H1 (cell line): Measurements from ENCODE around the gene FOXQ1. TPM values are rescaled to one million over a fixed set of nuclear protein-coding genes. Genes with fewer than 3 reads are reported as not detected.

Source experiments
- CTCF ChIA-PET: fragments of 300-600 bp; sonication (Branson Sonifier 250); formaldehyde crosslinking; loops from one replicate; lab custom pipeline; 2021; ENCODE audit not compliant: partially characterized antibody; lab: Charles Lee
- POLR2A ChIA-PET: fragments of 300-600 bp; sonication (Branson Sonifier 250); formaldehyde crosslinking; loops from one replicate; lab custom pipeline; 2021; ENCODE audit warnings: inconsistent platforms; ENCODE audit not compliant: partially characterized antibody; lab: Charles Lee
- DNase-seq, 2 experiments: peaks; one replicate each; pipeline versions ENCODE4 v3.0.0 to v3.0.0-alpha.2; 2010 to 2022; ENCODE audit warnings: low spot score in 2 of 2, low read depth in 1 of 2, mixed read lengths in 1 of 2
- FAIRE-seq: peaks from 2 replicates; lab custom pipeline; 2011; peaks lifted over from hg19 to GRCh38; lab: Jason Lieb, UNC
- H2AFZ ChIP-seq: 2 replicates; pipeline ENCODE4 v1.8.1; 2012; ENCODE audit warnings: low read length, inconsistent platforms
- H2AK5ac ChIP-seq: 2 replicates; pipeline ENCODE4 v1.6.1; 2013; ENCODE audit warnings: low read depth, low read length
- H2BK120ac ChIP-seq: replicated peaks from 2 replicates; pipeline ENCODE3; 2013; ENCODE audit warnings: low read depth, low read length, inconsistent platforms
- H2BK12ac ChIP-seq: 2 replicates; pipeline ENCODE4 v1.6.1; 2013; ENCODE audit warnings: low read depth, low read length
- H2BK15ac ChIP-seq: 2 replicates; pipeline ENCODE4 v1.6.1; 2013; ENCODE audit warnings: low read length
- H2BK20ac ChIP-seq: 2 replicates; pipeline ENCODE4 v1.6.1; 2013; ENCODE audit warnings: low read length
- H2BK5ac ChIP-seq: 2 replicates; pipeline ENCODE4 v1.6.1; 2013; ENCODE audit warnings: low read depth, low read length
- H3K14ac ChIP-seq: 2 replicates; pipeline ENCODE4 v1.6.1; 2013; ENCODE audit warnings: inconsistent platforms; ENCODE audit not compliant: insufficient read length
- H3K18ac ChIP-seq: 2 replicates; pipeline ENCODE4 v1.6.1; 2013; ENCODE audit warnings: low read length; ENCODE audit errors: extremely low read depth
- H3K23ac ChIP-seq: 2 replicates; pipeline ENCODE4 v1.6.1; 2013; ENCODE audit warnings: inconsistent platforms; ENCODE audit not compliant: insufficient read length
- H3K23me2 ChIP-seq: 2 replicates; pipeline ENCODE4 v1.6.1; 2013; ENCODE audit warnings: low read depth, low read length
- H3K27ac ChIP-seq: 2 replicates; pipeline ENCODE4 v1.6.1; 2011; ENCODE audit warnings: low read depth, low read length, inconsistent platforms
- H3K27me3 ChIP-seq, 4 experiments: replicated peaks in 1 of 4; 1 replicate in 1 of 4; 2 replicates in 3 of 4; pipeline versions ENCODE4 v1.6.1 to v1.8.1; 2011 to 2013; ENCODE audit warnings: low read length in 3 of 4, mild to moderate bottlenecking in 3 of 4, inconsistent platforms in 2 of 4, mixed read lengths in 2 of 4, moderate library complexity in 1 of 4; ENCODE audit not compliant: control insufficient read depth in 3 of 4, insufficient read depth in 3 of 4; ENCODE audit errors: extremely low read depth in 1 of 4
- H3K36me3 ChIP-seq, 4 experiments: 2 replicates each; pipeline versions ENCODE4 v1.6.1 to v1.8.1; 2011 to 2013; ENCODE audit warnings: mild to moderate bottlenecking in 4 of 4, low read length in 3 of 4, moderate library complexity in 2 of 4, control low read depth in 1 of 4, inconsistent platforms in 1 of 4; ENCODE audit not compliant: insufficient read depth in 4 of 4, control insufficient read depth in 2 of 4
- H3K4ac ChIP-seq: replicated peaks from 2 replicates; pipeline ENCODE3; 2013; ENCODE audit warnings: low read length, low read depth, mixed read lengths, inconsistent platforms; ENCODE audit not compliant: insufficient read length
- H3K4me1 ChIP-seq, 4 experiments: replicated peaks in 1 of 4; 1 replicate in 1 of 4; 2 replicates in 3 of 4; pipeline versions ENCODE4 v1.6.1 to v1.8.1; 2011 to 2013; ENCODE audit warnings: low read length in 3 of 4, inconsistent platforms in 2 of 4, mixed read lengths in 1 of 4; ENCODE audit not compliant: insufficient read depth in 4 of 4, control insufficient read depth in 3 of 4
- H3K4me2 ChIP-seq, 2 experiments: 2 replicates each; pipeline versions ENCODE4 v1.6.1 to v1.8.1; 2011 to 2013; ENCODE audit warnings: low read depth in 2 of 2, low read length in 2 of 2, control low read depth in 1 of 2, inconsistent platforms in 1 of 2, mild to moderate bottlenecking in 1 of 2; ENCODE audit not compliant: insufficient read depth in 1 of 2
- H3K4me3 ChIP-seq, 4 experiments: fragments of 200-600, 300-600 bp in 1 of 4; sonication (generic), shearing (Covaris generic), sonication (Bioruptor Twin) in 1 of 4; 2 replicates each; pipeline versions ENCODE4 v1.5.1 to v1.8.1; 2011 to 2016; ENCODE audit warnings: low read length in 4 of 4, low read depth in 3 of 4, control low read depth in 2 of 4, inconsistent platforms in 2 of 4, mild to moderate bottlenecking in 2 of 4, mixed read lengths in 1 of 4, moderate library complexity in 1 of 4; ENCODE audit not compliant: insufficient read depth in 2 of 4; ENCODE audit errors: extremely low read depth in 1 of 4
- H3K56ac ChIP-seq: replicated peaks from 2 replicates; pipeline ENCODE3; 2013; ENCODE audit warnings: low read depth, mild to moderate bottlenecking, mixed read lengths, low read length, inconsistent platforms; ENCODE audit not compliant: insufficient read length
- H3K79me1 ChIP-seq: 2 replicates; pipeline ENCODE4 v1.6.1; 2013; ENCODE audit warnings: low read depth, low read length, control low read depth
- H3K79me2 ChIP-seq, 2 experiments: 2 replicates each; pipeline versions ENCODE4 v1.6.1 to v1.8.1; 2012 to 2013; ENCODE audit warnings: low read length in 2 of 2, mild to moderate bottlenecking in 2 of 2, inconsistent platforms in 1 of 2; ENCODE audit not compliant: insufficient read depth in 2 of 2, control insufficient read depth in 1 of 2
- H3K9ac ChIP-seq, 4 experiments: replicated peaks in 1 of 4; 1 replicate in 1 of 4; 2 replicates in 3 of 4; pipeline versions ENCODE4 v1.6.1 to v1.8.1; 2011 to 2013; ENCODE audit warnings: low read depth in 3 of 4, low read length in 3 of 4, control low read depth in 2 of 4, mild to moderate bottlenecking in 2 of 4, moderate library complexity in 2 of 4, inconsistent platforms in 1 of 4; ENCODE audit errors: extremely low read depth in 1 of 4
- H3K9me3 ChIP-seq, 2 experiments: 2 replicates each; pipeline versions ENCODE4 v1.6.1 to v1.8.1; 2012 to 2013; ENCODE audit warnings: mild to moderate bottlenecking in 2 of 2, moderate library complexity in 2 of 2, control low read depth in 1 of 2, inconsistent platforms in 1 of 2, low read depth in 1 of 2, low read length in 1 of 2, mixed read lengths in 1 of 2; ENCODE audit not compliant: insufficient read depth in 2 of 2
- H4K20me1 ChIP-seq, 2 experiments: replicated peaks in 1 of 2; 2 replicates each; pipeline versions ENCODE3 to v1.8.1; 2011 to 2013; ENCODE audit warnings: inconsistent platforms in 2 of 2, low read length in 2 of 2, mild to moderate bottlenecking in 1 of 2; ENCODE audit not compliant: insufficient read depth in 2 of 2, control insufficient read depth in 1 of 2
- H4K5ac ChIP-seq: 2 replicates; pipeline ENCODE4 v1.6.1; 2013; ENCODE audit warnings: low read length, low read depth, mixed read lengths, inconsistent platforms; ENCODE audit not compliant: insufficient read length
- H4K8ac ChIP-seq: 2 replicates; pipeline ENCODE4 v1.8.0; 2013; ENCODE audit warnings: mild to moderate bottlenecking, moderate library complexity, low read length, inconsistent platforms; ENCODE audit not compliant: insufficient read depth; ENCODE audit errors: extremely low read depth
- H4K91ac ChIP-seq: replicated peaks from 2 replicates; pipeline ENCODE3; 2013; ENCODE audit warnings: low read length, mixed read lengths, inconsistent platforms; ENCODE audit not compliant: insufficient read length
- CEBPB ChIP-seq: IDR thresholded peaks from 2 replicates; pipeline ENCODE4 v1.6.1; 2012; ENCODE audit warnings: low read depth, low read length
- TEAD4 ChIP-seq: IDR thresholded peaks from 2 replicates; pipeline ENCODE4 v1.6.1; 2012; ENCODE audit warnings: low read depth, low read length, inconsistent platforms, mixed read lengths
- WGBS, 2 experiments: shearing (Covaris generic) in 1 of 2; methylation state at CpG; one replicate each; pipeline versions ENCODE4 v1.1.6 to v1.1.7; 2013 to 2015; ENCODE audit warnings: low lambda C conversion rate in 2 of 2, mixed read lengths in 2 of 2, inconsistent platforms in 1 of 2, low coverage in 1 of 2, missing lambda C conversion rate in 1 of 2; ENCODE audit not compliant: insufficient replicate concordance in 2 of 2, insufficient coverage in 1 of 2, insufficient read length in 1 of 2; ENCODE audit errors: extremely low coverage in 1 of 2, missing lambda C conversion rate in 1 of 2; 5-methylcytosine and 5-hydroxymethylcytosine counted together
- polyA plus RNA-seq, 7 experiments: library from polyadenylated mRNA; depleted of rRNA in 3 of 7; stranded (reverse) in 5 of 7; unstranded in 2 of 7; fragments of >200 nt in 5 of 7; fragments of 200-250 nt in 2 of 7; gene quantifications; 1 replicate in 5 of 7; 2 replicates in 1 of 7; 4 replicates in 1 of 7; pipeline versions ENCODE4 v1.2.1 to v1.2.3, GENCODE V29; 2011 to 2013; ENCODE audit warnings: missing spikeins in 2 of 7, mixed read lengths in 2 of 7
- total RNA-seq: library from RNA; stranded (reverse); fragmentation: NEBNext Ultra II Directional; extraction: Animal tissue kit (Norgen Biotek cat#: 25700); gene quantifications from 2 replicates; pipeline ENCODE4 v1.2.1, GENCODE V29; 2021

The FOXQ1 gene
- total and polyA plus RNA-seq, 2 of the 8 experiments (the other 6 are each of a cell fraction or from before 2014, with no cell fraction given), result 0.03 TPM; not detected in 1

GRCh38 chr6:1267790-1268762, 43.8 kb upstream of the FOXQ1 start:
- H3K27ac ChIP-seq, result no peak overlapping the region

More at GRCh38 chr6:1267790-1268762, 43.8 kb upstream of the FOXQ1 start:
- Histone ChIP-seq H3K18ac (no peak overlapping the region), H3K9me3 (peaks cover 10 to 11% of the 10 kb centered on the region in 2 experiments), H3K23me2 (no peaks in the 10 kb centered on the region), H3K4ac (no peak overlapping the region), H3K14ac (no peak overlapping the region), H2BK20ac (no peak overlapping the region), H4K5ac (no peak overlapping the region), H3K36me3 (no peaks in the 10 kb centered on the region), H3K56ac (no peak overlapping the region), H2AFZ (no peak overlapping the region), H4K91ac (no peak overlapping the region), H3K79me2 (no peaks in the 10 kb centered on the region), H2BK5ac (no peak overlapping the region), H3K79me1 (no peaks in the 10 kb centered on the region), H2AK5ac (no peak overlapping the region), H3K23ac (no peak overlapping the region), H2BK120ac (no peak overlapping the region), H2BK15ac (no peak overlapping the region), H3K4me3 (no peak overlapping the region), H3K9ac (no peak overlapping the region), H3K27me3 (no peaks in the 10 kb centered on the region), H3K4me2 (no peak overlapping the region), H3K4me1 (peaks cover 0 to 5% (median 2%) of the 10 kb centered on the region in 4 experiments; a peak in 2 of 7 replicates), H2BK12ac (no peak overlapping the region), H4K20me1 (no peaks in the 10 kb centered on the region), H4K8ac (0 out of 2 replicates have a peak overlapping the region, but pooled peaks have one; percentile 64)
- ChIA-PET CTCF (interaction anchor here (0.6 to 1.8 kb wide), 7 partner anchors 13 to 471 kb away, joined by 3 to 5 read pairs (median 3); no protein-coding TSS in a partner anchor), POLR2A (interaction anchor here (1.0 kb wide), 1 partner anchor 27 kb away, joined by 6 read pairs; no protein-coding TSS in a partner anchor)
- no peak for FAIRE-seq
- TF ChIP-seq CEBPB (no peak), TEAD4 (peak; percentile 29; the same call in 1 of the 2 replicates)
- 89% methylated on average over 17 of the region's 18 CpGs; no CpG with 5 or more reads in 1 of the 2 experiments for WGBS, 2 experiments
- no peak for DNase-seq
